CD14-positive monocyte (primary cell): ENCODE results near the gene ZNF407. TPM values are rescaled to one million over a fixed set of nuclear protein-coding genes. Genes with fewer than 3 reads are reported as not detected.

Source experiments
- DNase-seq, 3 donors: peaks; one replicate each; pipeline ENCODE4 v3.0.0-alpha.2; 2011 to 2022
- H2AFZ ChIP-seq: 2 replicates; pipeline ENCODE4 v1.6.0; 2012; ENCODE audit warnings: mild to moderate bottlenecking, low read depth, low read length, inconsistent platforms; ENCODE audit not compliant: insufficient read depth, poor library complexity, severe bottlenecking
- H3K27ac ChIP-seq, 2 donors: 1 replicate in 1 of 2; 2 replicates in 1 of 2; pipeline ENCODE4 v1.5.1; 2012 to 2013; ENCODE audit warnings: low read length in 2 of 2, control low read depth in 1 of 2, inconsistent platforms in 1 of 2, low read depth in 1 of 2, mild to moderate bottlenecking in 1 of 2
- H3K27me3 ChIP-seq, 2 donors: one replicate each; pipeline versions ENCODE4 v1.6.0 to v1.6.1; 2011 to 2013; ENCODE audit warnings: low read length in 2 of 2; ENCODE audit not compliant: control insufficient read depth in 2 of 2, insufficient read depth in 2 of 2
- H3K36me3 ChIP-seq, 2 donors: replicated peaks in 1 of 2; 1 replicate in 1 of 2; 2 replicates in 1 of 2; pipeline versions ENCODE4 v1.5.1 to v1.6.1; 2012 to 2013; ENCODE audit warnings: low read length in 2 of 2, control low read depth in 1 of 2, inconsistent platforms in 1 of 2, mild to moderate bottlenecking in 1 of 2; ENCODE audit not compliant: insufficient read depth in 2 of 2, control insufficient read depth in 1 of 2
- H3K4me1 ChIP-seq, 2 donors: 1 replicate in 1 of 2; 2 replicates in 1 of 2; pipeline versions ENCODE4 v1.5.1 to v1.6.1; 2012 to 2013; ENCODE audit warnings: low read length in 2 of 2, control low read depth in 1 of 2, inconsistent platforms in 1 of 2, mild to moderate bottlenecking in 1 of 2, moderate library complexity in 1 of 2; ENCODE audit not compliant: insufficient read depth in 2 of 2, control insufficient read depth in 1 of 2
- H3K4me2 ChIP-seq: replicated peaks from 2 replicates; pipeline ENCODE3; 2012; ENCODE audit warnings: low read length, moderate library complexity, mild to moderate bottlenecking; ENCODE audit not compliant: poor library complexity, severe bottlenecking; ENCODE audit errors: extremely low read depth
- H3K4me3 ChIP-seq, 3 experiments: fragments of 200-600 bp in 1 of 3; sonication (generic) in 1 of 3; replicated peaks in 1 of 3; 1 replicate in 2 of 3; 2 replicates in 1 of 3; pipeline ENCODE4 v1.5.1; 2011 to 2013; ENCODE audit warnings: low read length in 3 of 3, mild to moderate bottlenecking in 3 of 3, control low read depth in 2 of 3, low read depth in 2 of 3, inconsistent platforms in 1 of 3, moderate library complexity in 1 of 3
- H3K79me2 ChIP-seq: 2 replicates; pipeline ENCODE4 v1.6.0; 2012; ENCODE audit warnings: mild to moderate bottlenecking, control low read depth, inconsistent platforms, low read length, moderate library complexity; ENCODE audit not compliant: insufficient read depth
- H3K9ac ChIP-seq: 2 replicates; pipeline ENCODE4 v1.6.0; 2017; ENCODE audit warnings: low read length, mild to moderate bottlenecking; ENCODE audit not compliant: insufficient read depth, poor library complexity, severe bottlenecking
- H3K9me3 ChIP-seq, 2 donors: replicated peaks in 1 of 2; 1 replicate in 1 of 2; 2 replicates in 1 of 2; pipeline versions ENCODE4 v1.5.1 to v1.6.1; 2012 to 2013; ENCODE audit warnings: low read length in 2 of 2, control low read depth in 1 of 2; ENCODE audit not compliant: control insufficient read depth in 1 of 2, insufficient read depth in 1 of 2
- H4K20me1 ChIP-seq: 2 replicates; pipeline ENCODE4 v1.6.0; 2012; ENCODE audit warnings: mild to moderate bottlenecking, low read length, control low read depth, moderate library complexity; ENCODE audit not compliant: insufficient read depth
- H3K27ac Mint-ChIP-seq, 7 donors: one replicate each; pipeline ENCODE4 v1.8.0; 2020; ENCODE audit warnings: mild to moderate bottlenecking in 7 of 7, mixed read lengths in 7 of 7, moderate library complexity in 6 of 7, inconsistent platforms in 2 of 7
- H3K27me3 Mint-ChIP-seq, 3 donors: one replicate each; pipeline ENCODE4 v1.8.0; 2021 to 2022; ENCODE audit warnings: low read depth in 3 of 3, mild to moderate bottlenecking in 3 of 3, mixed read lengths in 3 of 3, moderate library complexity in 3 of 3, inconsistent platforms in 1 of 3
- H3K36me3 Mint-ChIP-seq, 2 donors: one replicate each; pipeline ENCODE4 v1.8.0; 2020; ENCODE audit warnings: mixed read lengths in 2 of 2, inconsistent platforms in 1 of 2, mild to moderate bottlenecking in 1 of 2
- H3K4me1 Mint-ChIP-seq: one replicate; pipeline ENCODE4 v1.8.0; 2020; ENCODE audit warnings: mild to moderate bottlenecking, mixed read lengths
- H3K4me3 Mint-ChIP-seq, 2 donors: one replicate each; pipeline ENCODE4 v1.8.0; 2020; ENCODE audit warnings: mild to moderate bottlenecking in 2 of 2, mixed read lengths in 2 of 2, moderate library complexity in 1 of 2
- H3K9me3 Mint-ChIP-seq, 7 donors: one replicate each; pipeline ENCODE4 v1.8.0; 2020 to 2022; ENCODE audit warnings: mixed read lengths in 7 of 7, mild to moderate bottlenecking in 6 of 7, moderate library complexity in 6 of 7, inconsistent platforms in 2 of 7
- CTCF ChIP-seq: fragments of 200-600 bp; IDR thresholded peaks from one replicate; pipeline ENCODE4 v1.8.0; 2022; ENCODE audit warnings: antibody characterized with exemption, mild to moderate bottlenecking
- WGBS: methylation state at CpG from one replicate; pipeline ENCODE4 v1.1.5; 2013; ENCODE audit warnings: missing lambda C conversion rate; ENCODE audit not compliant: insufficient coverage; 5-methylcytosine and 5-hydroxymethylcytosine counted together
- intact Hi-C, 2 donors: fragments of 100-400 bp; cut with micrococcal nuclease; formaldehyde crosslinking; loops; one replicate each; pipeline versions ENCODE4 v1.15.0 to v1.15.1; 2023
- polyA plus RNA-seq, 3 donors: library from polyadenylated mRNA; depleted of rRNA in 1 of 3; unstranded in 2 of 3; stranded (reverse) in 1 of 3; fragments of 300-500 nt in 2 of 3; fragments of >200 nt in 1 of 3; fragmentation: Illumina TruSeq in 2 of 3; gene quantifications; 1 replicate in 2 of 3; 2 replicates in 1 of 3; pipeline ENCODE4 v1.2.3, GENCODE V29; 2012 to 2021

ZNF407 gene
- polyA plus RNA-seq, 3 donors, result 1.3 to 3.6 (median 1.6) TPM

GRCh38 chr18:75086494-75087034 lies 488.9 kb downstream of the ZNF407 start:
- Mint-ChIP-seq H3K4me3 (no peak overlapping the region), H3K27ac (no peak overlapping the region), H3K27me3 (peaks cover 3 to 6% (median 6%) of the 10 kb centered on the region in 3 donors), H3K36me3 (no peaks in the 10 kb centered on the region), H3K4me1 (no peaks in the 10 kb centered on the region), H3K9me3 (peaks cover 6 to 23% (median 7%) of the 10 kb centered on the region in 7 donors)
- 98% methylated on average over 9 of the region's 9 CpGs for WGBS
- Histone ChIP-seq H3K9ac (no peak overlapping the region), H3K4me2 (no peak overlapping the region), H3K79me2 (no peaks in the 10 kb centered on the region), H3K36me3 (no peaks in the 10 kb centered on the region), H3K9me3 (peaks cover 15 to 19% of the 10 kb centered on the region in 2 donors), H4K20me1 (no peaks in the 10 kb centered on the region), H3K4me3 (no peak overlapping the region), H3K27ac (no peak overlapping the region), H3K27me3 (no peaks in the 10 kb centered on the region), H3K4me1 (no peaks in the 10 kb centered on the region), H2AFZ (no peak overlapping the region)
- DNase-seq, result no peak
- no peak for TF ChIP-seq CTCF
- intact Hi-C loops, result no loop called here

DNA sequence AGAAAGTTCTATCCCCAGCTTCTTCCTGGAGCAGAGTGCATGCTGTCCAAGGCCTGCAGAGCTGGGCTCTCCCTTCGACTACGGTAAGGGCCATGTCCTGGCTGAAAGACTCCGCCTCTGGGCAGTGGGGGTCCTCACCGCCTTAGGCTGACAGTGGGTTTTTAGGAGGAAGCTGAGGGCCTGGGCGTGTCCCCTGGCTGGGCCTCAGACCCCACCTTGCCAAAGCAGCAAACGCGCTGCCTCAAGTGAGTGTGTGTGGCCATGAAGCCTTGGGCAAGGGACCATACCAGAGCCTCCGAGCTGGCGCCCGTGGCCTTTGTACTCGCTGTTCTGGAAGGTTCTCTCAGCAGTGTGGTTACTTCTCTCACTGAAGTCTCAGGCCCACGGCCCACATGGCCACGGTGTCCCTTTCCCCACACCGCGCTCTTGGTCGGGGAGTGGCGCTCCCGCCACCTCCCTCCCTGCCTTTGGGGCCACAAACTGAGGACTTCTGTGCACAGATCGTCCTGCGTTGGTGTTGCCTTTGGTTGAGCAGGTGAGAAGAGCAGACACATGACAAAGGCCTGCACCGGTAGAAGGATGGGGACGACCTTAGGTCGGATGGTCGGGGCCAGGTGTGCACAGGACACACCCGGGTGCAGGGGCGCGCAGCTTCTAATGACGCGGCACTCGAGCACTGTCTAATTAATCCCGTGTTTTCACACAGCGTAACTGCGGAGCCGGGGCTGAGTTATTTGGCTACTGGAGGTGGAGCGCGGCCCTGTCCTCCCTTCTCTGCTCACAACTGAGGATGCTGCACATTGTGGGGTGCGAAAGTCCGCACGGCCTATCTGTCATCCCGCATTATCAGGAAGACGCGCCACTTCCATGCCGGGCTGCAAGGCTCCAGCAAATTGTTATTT lies 489.7 kb downstream of the ZNF407 start:
- H3K27me3 Mint-ChIP-seq, result peaks cover 3 to 7% (median 3%) of the 10 kb centered on the region in 3 donors
- 98% methylated on average over 14 of the region's 43 CpGs for WGBS
- H3K4me3 Mint-ChIP-seq, result no peak overlapping the region
- Histone ChIP-seq H3K4me3 (no peak overlapping the region), H3K79me2 (no peaks in the 10 kb centered on the region), H3K9me3 (peaks cover 15 to 19% of the 10 kb centered on the region in 2 donors), H2AFZ (no peak overlapping the region), H4K20me1 (no peaks in the 10 kb centered on the region), H3K4me2 (no peak overlapping the region), H3K9ac (no peak overlapping the region), H3K36me3 (no peaks in the 10 kb centered on the region), H3K4me1 (no peaks in the 10 kb centered on the region), H3K27ac (no peak overlapping the region), H3K27me3 (no peaks in the 10 kb centered on the region)
- no peak for DNase-seq
- peaks cover 4 to 23% (median 7%) of the 10 kb centered on the region in 7 donors for H3K9me3 Mint-ChIP-seq
- H3K27ac Mint-ChIP-seq, result no peak overlapping the region
- H3K36me3 Mint-ChIP-seq, result no peaks in the 10 kb centered on the region
- no peaks in the 10 kb centered on the region for H3K4me1 Mint-ChIP-seq
- TF ChIP-seq CTCF, result no peak
- intact Hi-C loops, result no loop called here
